ENCODE measurements around the gene TLE7. TPM values are rescaled to one million over a fixed set of nuclear protein-coding genes. Genes with fewer than 3 reads are reported as not detected.

Gene TLE7
- polyA plus RNA-seq, 1 of the 3 experiments (the other 2 are of a cell fraction): not detected

- no peak overlapping the region for H3K9ac ChIP-seq
- H3K27ac ChIP-seq (ENCODE audit: low read depth in 2 of 2, low read length in 1 of 2): no peak overlapping the region
- TF ChIP-seq GATA2 (CRISPR knock-in tag; IDR thresholded peaks at IDR 0.05): no peak
- no peak for TF ChIP-seq JUND (IDR thresholded peaks at IDR 0.05)
- no peak for TF ChIP-seq IRF3 (IDR thresholded peaks at IDR 0.05; ENCODE audit: low read depth, low read length)
- no peak for TF ChIP-seq GABPA (IDR thresholded peaks at IDR 0.05; ENCODE audit: low read depth)
- TF ChIP-seq USF1 (IDR thresholded peaks at IDR 0.05; ENCODE audit: borderline replicate concordance, low read depth): no peak
- no peak for TF ChIP-seq CHD2 (IDR thresholded peaks at IDR 0.05; ENCODE audit: low read length, partially characterized antibody)
- TF ChIP-seq RCOR1 (IDR thresholded peaks at IDR 0.05; ENCODE audit: low read length): no peak
- TF ChIP-seq PBX3 (IDR thresholded peaks at IDR 0.05): no peak
- no peak for TF ChIP-seq TEAD4 (IDR thresholded peaks at IDR 0.05; ENCODE audit: borderline replicate concordance, insufficient read depth)
- no peak for TF ChIP-seq ELF1 (IDR thresholded peaks at IDR 0.05)
- no peak for TF ChIP-seq FOXM1 (IDR thresholded peaks at IDR 0.05; ENCODE audit: low read depth)
- TF ChIP-seq TAF1 (IDR thresholded peaks at IDR 0.05; ENCODE audit: borderline replicate concordance, low read depth, low read length): no peak
- TF ChIP-seq FOSL2 (IDR thresholded peaks at IDR 0.05; ENCODE audit: borderline replicate concordance, low read depth): no peak
- TF ChIP-seq NRF1 (IDR thresholded peaks at IDR 0.05; ENCODE audit: low read depth, low read length): no peak
- no peaks in the 10 kb centered on the region for H4K20me1 ChIP-seq (ENCODE audit: insufficient read depth)
- no peak for DNase-seq
- no peak overlapping the region for H2AFZ ChIP-seq (ENCODE audit: low read depth)
- H3K79me2 ChIP-seq (ENCODE audit: insufficient read depth): no peaks in the 10 kb centered on the region
- H3K4me1 ChIP-seq (ENCODE audit: control insufficient read depth in 1 of 2, insufficient read depth in 2 of 2, low read depth in 1 of 2, low read length in 1 of 2): no peaks in the 10 kb centered on the region
- ChIA-PET CTCF (interaction anchor here (0.6 kb wide), 1 partner anchor 237 kb away, joined by 3 read pairs; no protein-coding TSS in a partner anchor), POLR2A (no interaction called here)
- WGBS (ENCODE audit: low lambda C conversion rate): 6% methylated on average over 5 of the region's 5 CpGs
- H3K27me3 ChIP-seq (ENCODE audit: insufficient read depth): peaks cover 15% of the 10 kb centered on the region; the same call in 1 of the 2 replicates
- no peak overlapping the region for H3K4me3 ChIP-seq (ENCODE audit: low read depth in 2 of 2, low read length in 1 of 2)
- no peaks in the 10 kb centered on the region for H3K9me2 ChIP-seq
- H3F3A ChIP-seq (replicated peaks; ENCODE audit: insufficient read depth): no peaks in the 10 kb centered on the region
- no peaks in the 10 kb centered on the region for H3K9me3 ChIP-seq
- H3K4me2 ChIP-seq: no peak overlapping the region
- no peaks in the 10 kb centered on the region for H3K36me3 ChIP-seq (replicated peaks in 1 of 2; ENCODE audit: control insufficient read depth in 1 of 2, insufficient read depth in 2 of 2, low read length in 1 of 2)
Observed at GRCh38 chr16:71406316-71406715, 35.5 kb downstream of the TLE7 start.

- Histone ChIP-seq H4K20me1 (ENCODE audit: insufficient read depth) (no peaks in the 10 kb centered on the region), H3F3A (replicated peaks; ENCODE audit: insufficient read depth) (no peaks in the 10 kb centered on the region), H3K4me2 (no peak overlapping the region), H2AFZ (ENCODE audit: low read depth) (no peak overlapping the region), H3K27me3 (ENCODE audit: insufficient read depth) (peaks cover 13% of the 10 kb centered on the region), H3K4me3 (ENCODE audit: low read depth in 2 of 2, low read length in 1 of 2) (no peak overlapping the region), H3K79me2 (ENCODE audit: insufficient read depth) (no peaks in the 10 kb centered on the region), H3K36me3 (replicated peaks in 1 of 2; ENCODE audit: control insufficient read depth in 1 of 2, insufficient read depth in 2 of 2, low read length in 1 of 2) (no peaks in the 10 kb centered on the region), H3K9me3 (no peaks in the 10 kb centered on the region), H3K9me2 (no peaks in the 10 kb centered on the region), H3K27ac (ENCODE audit: low read depth in 2 of 2, low read length in 1 of 2) (no peak overlapping the region), H3K9ac (no peak overlapping the region), H3K4me1 (ENCODE audit: control insufficient read depth in 1 of 2, insufficient read depth in 2 of 2, low read depth in 1 of 2, low read length in 1 of 2) (no peaks in the 10 kb centered on the region)
- no peak for TF ChIP-seq RFX5 (IDR thresholded peaks at IDR 0.05; ENCODE audit: low read length)
- 56% methylated on average over 4 of the region's 4 CpGs for WGBS (ENCODE audit: low lambda C conversion rate)
- DNase-seq: no peak
- ChIA-PET CTCF (interaction anchor here (1.3 to 2.1 kb wide), 2 partner anchors 8 to 95 kb away, joined by 4 to 18 read pairs; no protein-coding TSS in a partner anchor), POLR2A (no interaction called here)
Observed at GRCh38 chr16:71404364-71404763, 37.5 kb downstream of the TLE7 start.

Measured in SK-N-SH (cell line).